HCT116 (cell line): Measurements from ENCODE around the gene GPS1. TPM values are rescaled to one million over a fixed set of nuclear protein-coding genes. Genes with fewer than 3 reads are reported as not detected.
A peak's percentile ranks its signal among the peaks of the same experiment; 100 is the strongest.

Experiments
- ATAC-seq: fragments of 200-7000 bp; cut with Tn5 transposase; 2 replicates; pipeline ENCODE4 v1.9.1; 2020; ENCODE audit warnings: mild to moderate bottlenecking, moderate library complexity
- BruUV-seq: library from RNA; stranded (reverse); fragments of 400-500 nt; replicated peaks from 2 replicates; lab custom pipeline; 2021; lab: Mats Ljungman, UMichigan
- CTCF ChIA-PET: fragments of 300-600 bp; sonication (Branson Sonifier 250); formaldehyde crosslinking; loops from one replicate; lab custom pipeline; 2021; ENCODE audit warnings: antibody characterized with exemption; lab: Charles Lee
- POLR2A ChIA-PET: fragments of 300-600, 350-600 bp; sonication (Branson Sonifier 250); formaldehyde crosslinking; loops from one replicate; lab custom pipeline; 2021; ENCODE audit warnings: antibody characterized with exemption; lab: Charles Lee
- RAD21 ChIA-PET, 2 experiments: fragments of 300-600 bp; sonication (Branson Sonifier 250); formaldehyde crosslinking; loops; one replicate each; lab custom pipeline; 2023; ENCODE audit warnings: low total read pairs in 2 of 2; ENCODE audit not compliant: uncharacterized antibody in 2 of 2, unreplicated experiment in 2 of 2, low non-redundant PET in 1 of 2; lab: Charles Lee
- DNase-seq: peaks from one replicate; pipeline ENCODE4 v3.0.0-alpha.2; 2010; ENCODE audit warnings: low read depth, low spot score
- H2AFZ ChIP-seq: fragments of 200-600 bp; shearing (Covaris generic), sonication (generic); 2 replicates; pipeline ENCODE4 v1.6.1; 2017; ENCODE audit warnings: low read depth, mixed run types, mixed read lengths, antibody characterized with exemption, low read length; ENCODE audit not compliant: poor library complexity, severe bottlenecking
- H3K27ac ChIP-seq: 2 replicates; pipeline ENCODE4 v1.5.1; 2012; ENCODE audit warnings: low read depth, low read length
- H3K27me3 ChIP-seq: fragments of 200-600 bp; sonication (generic); 2 replicates; pipeline ENCODE4 v1.6.1; 2016; ENCODE audit warnings: mixed run types, low read length, mixed read lengths; ENCODE audit not compliant: insufficient read depth
- H3K36me3 ChIP-seq, 2 experiments: fragments of 200-500 bp in 1 of 2; fragments of 200-600 bp in 1 of 2; sonication (Bioruptor generic) in 1 of 2; sonication (generic) in 1 of 2; 2 replicates each; pipeline versions ENCODE4 v1.5.1 to v1.6.1; 2014 to 2016; ENCODE audit warnings: low read length in 2 of 2, inconsistent platforms in 1 of 2, mixed read lengths in 1 of 2, mixed run types in 1 of 2; ENCODE audit not compliant: insufficient read depth in 2 of 2, control insufficient read depth in 1 of 2
- H3K4me1 ChIP-seq, 2 experiments: fragments of 200-600 bp in 1 of 2; sonication (generic) in 1 of 2; 2 replicates each; pipeline versions ENCODE4 v1.5.1 to v1.6.1; 2012 to 2017; ENCODE audit warnings: low read length in 2 of 2, inconsistent platforms in 1 of 2, mild to moderate bottlenecking in 1 of 2, mixed read lengths in 1 of 2, mixed run types in 1 of 2, moderate library complexity in 1 of 2; ENCODE audit not compliant: insufficient read depth in 2 of 2, control insufficient read depth in 1 of 2
- H3K4me2 ChIP-seq: fragments of 200-600 bp; sonication (generic); 2 replicates; pipeline ENCODE4 v1.6.1; 2017; ENCODE audit warnings: mixed run types, low read length, mixed read lengths
- H3K4me3 ChIP-seq, 2 experiments: fragments of 200-600 bp in 1 of 2; sonication (generic) in 1 of 2; replicated peaks in 1 of 2; 2 replicates each; pipeline ENCODE4 v1.5.1; 2011 to 2016; ENCODE audit warnings: low read length in 2 of 2, control low read depth in 1 of 2, low read depth in 1 of 2, mild to moderate bottlenecking in 1 of 2, mixed read lengths in 1 of 2, mixed run types in 1 of 2
- H3K79me2 ChIP-seq: fragments of 200-600 bp; sonication (generic); 2 replicates; pipeline ENCODE4 v1.6.1; 2017; ENCODE audit warnings: mild to moderate bottlenecking, mixed run types, low read length, moderate library complexity, mixed read lengths; ENCODE audit not compliant: insufficient read depth
- H3K9ac ChIP-seq: fragments of 200-600 bp; sonication (generic); 2 replicates; pipeline ENCODE4 v1.6.1; 2016; ENCODE audit warnings: low read length, mixed read lengths
- H3K9me2 ChIP-seq: fragments of 200-600 bp; sonication (generic), shearing (Covaris generic); 2 replicates; pipeline ENCODE4 v1.6.1; 2017; ENCODE audit warnings: mixed run types, mild to moderate bottlenecking, moderate library complexity; ENCODE audit not compliant: insufficient read depth
- H3K9me3 ChIP-seq, 2 experiments: fragments of 200-500 bp in 1 of 2; fragments of 200-600 bp in 1 of 2; sonication (Bioruptor generic) in 1 of 2; sonication (generic) in 1 of 2; 2 replicates each; pipeline ENCODE4 v1.6.1; 2014 to 2017; ENCODE audit warnings: low read length in 2 of 2, mixed read lengths in 2 of 2, inconsistent platforms in 1 of 2, low read depth in 1 of 2, mild to moderate bottlenecking in 1 of 2, mixed run types in 1 of 2, moderate library complexity in 1 of 2; ENCODE audit not compliant: control insufficient read depth in 1 of 2, insufficient read depth in 1 of 2
- H4K20me1 ChIP-seq: fragments of 200-600 bp; sonication (generic), shearing (Covaris generic); 2 replicates; pipeline ENCODE4 v1.6.1; 2017; ENCODE audit warnings: mixed run types, mild to moderate bottlenecking, moderate library complexity; ENCODE audit not compliant: insufficient read depth
- JUND ChIP-seq: IDR thresholded peaks from 2 replicates; pipeline ENCODE4 v1.6.1; 2012
- POLR2AphosphoS5 ChIP-seq: IDR thresholded peaks from 2 replicates; pipeline ENCODE4 v1.6.1; 2011; ENCODE audit warnings: mild to moderate bottlenecking, low read depth, low read length, moderate library complexity
- ZNF274 ChIP-seq: fragments of 200-500 bp; sonication (Bioruptor generic); IDR thresholded peaks from 2 replicates; pipeline ENCODE4 v1.6.1; 2014; ENCODE audit warnings: mild to moderate bottlenecking, low read depth, low read length, inconsistent platforms
- intact Hi-C: fragments of 100-400 bp; cut with micrococcal nuclease; formaldehyde crosslinking; loops from 2 replicates; pipeline ENCODE4 v1.10.0; 2022
- total RNA-seq: library from RNA; stranded (reverse); gene quantifications from one replicate; pipeline ENCODE4 v1.2.1, GENCODE V29; 2021; ENCODE audit not compliant: unreplicated experiment
- TF ChIP-seq, protein P1 (sequence below): IDR thresholded peaks from 2 replicates; pipeline ENCODE4 v1.6.1; 2012
- TF ChIP-seq, protein P2 (sequence below): IDR thresholded peaks from 2 replicates; pipeline ENCODE4 v1.6.1; 2011; ENCODE audit warnings: mild to moderate bottlenecking, low read length, moderate library complexity; ENCODE audit not compliant: insufficient replicate concordance; ENCODE audit errors: extremely low read depth
- TF ChIP-seq, protein P3 (sequence below), 3 experiments: fragments of 200-600 bp in 1 of 3; sonication (generic) in 1 of 3; IDR thresholded peaks in 2 of 3; conservative IDR thresholded peaks in 1 of 3; 2 replicates each; pipeline ENCODE4 v1.5.1; 2012 to 2017; ENCODE audit warnings: low read depth in 2 of 3, low read length in 2 of 3, antibody characterized with exemption in 1 of 3, borderline replicate concordance in 1 of 3, control low read depth in 1 of 3, mild to moderate bottlenecking in 1 of 3, mixed read lengths in 1 of 3, mixed run types in 1 of 3, moderate library complexity in 1 of 3; ENCODE audit not compliant: insufficient read depth in 1 of 3

The GPS1 gene
- total RNA-seq, 1 experiment from 2014 or later, result 205 TPM

DNA sequence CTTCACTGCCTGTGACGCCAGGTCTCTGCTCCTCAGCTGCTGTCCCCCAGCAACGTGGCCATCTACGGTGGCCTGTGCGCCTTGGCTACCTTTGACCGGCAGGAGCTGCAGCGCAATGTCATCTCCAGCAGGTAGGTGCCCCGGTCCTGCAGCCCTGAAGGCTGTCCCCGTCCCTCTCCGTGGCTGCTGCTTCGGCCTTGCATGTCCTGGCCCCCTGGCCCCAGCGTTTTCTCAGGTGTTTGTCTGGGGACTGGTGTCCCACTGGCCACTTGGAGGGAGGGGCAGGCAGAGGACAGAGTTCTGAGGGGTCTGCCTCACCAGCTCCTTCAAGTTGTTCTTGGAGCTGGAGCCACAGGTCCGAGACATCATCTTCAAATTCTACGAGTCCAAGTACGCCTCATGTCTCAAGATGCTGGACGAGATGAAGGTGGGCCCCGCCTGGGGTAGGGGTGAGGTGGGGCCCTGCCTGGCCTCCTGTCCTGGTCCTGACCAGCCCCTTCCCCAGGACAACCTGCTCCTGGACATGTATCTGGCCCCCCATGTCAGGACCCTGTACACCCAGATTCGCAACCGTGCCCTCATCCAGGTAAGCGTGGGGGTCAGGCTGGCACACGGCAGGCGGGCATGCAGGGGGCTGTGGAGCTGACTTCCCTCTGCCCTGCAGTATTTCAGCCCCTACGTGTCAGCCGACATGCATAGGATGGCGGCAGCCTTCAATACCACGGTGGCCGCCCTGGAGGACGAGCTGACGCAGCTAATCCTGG is 4.4 kb downstream of the GPS1 start:
- peaks cover 27% of the 10 kb centered on the region for H3K79me2 ChIP-seq
- no peak overlapping the region for H3K4me3 ChIP-seq
- H2AFZ ChIP-seq, result no peak overlapping the region
- ATAC-seq (no peak), DNase-seq (no peak)
- CTCF ChIA-PET, result interaction anchor here (0.9 kb wide), 1 partner anchor 19 kb away, joined by 3 read pairs; the partner anchor contains the start of gene DCXR
- RAD21 ChIA-PET, result no interaction called here
- peaks cover 7 to 24% of the 10 kb centered on the region in 2 experiments; a peak in 3 of 4 replicates for H3K4me1 ChIP-seq
- intact Hi-C loops, result no loop called here
- TF ChIP-seq, protein P1, sequence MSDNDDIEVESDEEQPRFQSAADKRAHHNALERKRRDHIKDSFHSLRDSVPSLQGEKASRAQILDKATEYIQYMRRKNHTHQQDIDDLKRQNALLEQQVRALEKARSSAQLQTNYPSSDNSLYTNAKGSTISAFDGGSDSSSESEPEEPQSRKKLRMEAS, result no peak
- TF ChIP-seq, protein P2, sequence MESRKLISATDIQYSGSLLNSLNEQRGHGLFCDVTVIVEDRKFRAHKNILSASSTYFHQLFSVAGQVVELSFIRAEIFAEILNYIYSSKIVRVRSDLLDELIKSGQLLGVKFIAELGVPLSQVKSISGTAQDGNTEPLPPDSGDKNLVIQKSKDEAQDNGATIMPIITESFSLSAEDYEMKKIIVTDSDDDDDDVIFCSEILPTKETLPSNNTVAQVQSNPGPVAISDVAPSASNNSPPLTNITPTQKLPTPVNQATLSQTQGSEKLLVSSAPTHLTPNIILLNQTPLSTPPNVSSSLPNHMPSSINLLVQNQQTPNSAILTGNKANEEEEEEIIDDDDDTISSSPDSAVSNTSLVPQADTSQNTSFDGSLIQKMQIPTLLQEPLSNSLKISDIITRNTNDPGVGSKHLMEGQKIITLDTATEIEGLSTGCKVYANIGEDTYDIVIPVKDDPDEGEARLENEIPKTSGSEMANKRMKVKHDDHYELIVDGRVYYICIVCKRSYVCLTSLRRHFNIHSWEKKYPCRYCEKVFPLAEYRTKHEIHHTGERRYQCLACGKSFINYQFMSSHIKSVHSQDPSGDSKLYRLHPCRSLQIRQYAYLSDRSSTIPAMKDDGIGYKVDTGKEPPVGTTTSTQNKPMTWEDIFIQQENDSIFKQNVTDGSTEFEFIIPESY, result no peak
- TF ChIP-seq, protein P3, sequence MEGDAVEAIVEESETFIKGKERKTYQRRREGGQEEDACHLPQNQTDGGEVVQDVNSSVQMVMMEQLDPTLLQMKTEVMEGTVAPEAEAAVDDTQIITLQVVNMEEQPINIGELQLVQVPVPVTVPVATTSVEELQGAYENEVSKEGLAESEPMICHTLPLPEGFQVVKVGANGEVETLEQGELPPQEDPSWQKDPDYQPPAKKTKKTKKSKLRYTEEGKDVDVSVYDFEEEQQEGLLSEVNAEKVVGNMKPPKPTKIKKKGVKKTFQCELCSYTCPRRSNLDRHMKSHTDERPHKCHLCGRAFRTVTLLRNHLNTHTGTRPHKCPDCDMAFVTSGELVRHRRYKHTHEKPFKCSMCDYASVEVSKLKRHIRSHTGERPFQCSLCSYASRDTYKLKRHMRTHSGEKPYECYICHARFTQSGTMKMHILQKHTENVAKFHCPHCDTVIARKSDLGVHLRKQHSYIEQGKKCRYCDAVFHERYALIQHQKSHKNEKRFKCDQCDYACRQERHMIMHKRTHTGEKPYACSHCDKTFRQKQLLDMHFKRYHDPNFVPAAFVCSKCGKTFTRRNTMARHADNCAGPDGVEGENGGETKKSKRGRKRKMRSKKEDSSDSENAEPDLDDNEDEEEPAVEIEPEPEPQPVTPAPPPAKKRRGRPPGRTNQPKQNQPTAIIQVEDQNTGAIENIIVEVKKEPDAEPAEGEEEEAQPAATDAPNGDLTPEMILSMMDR (IDR thresholded peaks at IDR 0.05 in 2 of 3, conservative IDR thresholded peaks at IDR 0.05 in 1 of 3; ENCODE audit: borderline replicate concordance in 1 of 3, insufficient read depth in 1 of 3, low read depth in 2 of 3, low read length in 2 of 3), result no peak
- TF ChIP-seq JUND, result no peak
- TF ChIP-seq POLR2AphosphoS5, result no peak
- no peak for TF ChIP-seq ZNF274
- no peaks in the 10 kb centered on the region for H3K27me3 ChIP-seq
- no TSS peak for BruUV-seq
- H3K9me3 ChIP-seq, result no peaks in the 10 kb centered on the region
- peaks cover 14 to 60% of the 10 kb centered on the region in 2 experiments for H3K36me3 ChIP-seq
- peak overlapping the region; percentile 36; the same call in 1 of the 2 replicates for H3K27ac ChIP-seq
- POLR2A ChIA-PET, result no interaction called here
- H3K4me2 ChIP-seq, result no peak overlapping the region
- H3K9ac ChIP-seq, result no peak overlapping the region
- H3K9me2 ChIP-seq, result no peaks in the 10 kb centered on the region
- no peaks in the 10 kb centered on the region; the same call in 1 of the 2 replicates for H4K20me1 ChIP-seq
